Nephron progenitor cell (in vitro differentiated cells): Measurements from ENCODE around the gene TENT4B.

Experiments used
- DNase-seq: peaks from one replicate; pipeline ENCODE4 v3.0.0; 2021
- H3K27ac Mint-ChIP-seq: 2 replicates; pipeline ENCODE4 v1.8.0; 2021; ENCODE audit warnings: mild to moderate bottlenecking, moderate library complexity, mixed read lengths
- H3K27me3 Mint-ChIP-seq: 2 replicates; pipeline ENCODE4 v1.8.0; 2021; ENCODE audit warnings: mild to moderate bottlenecking, low read depth, mixed read lengths; ENCODE audit not compliant: poor library complexity
- H3K36me3 Mint-ChIP-seq: 2 replicates; pipeline ENCODE4 v1.8.0; 2021; ENCODE audit warnings: low read depth, mixed read lengths
- H3K4me1 Mint-ChIP-seq: 2 replicates; pipeline ENCODE4 v1.8.0; 2021; ENCODE audit warnings: mixed read lengths
- H3K4me3 Mint-ChIP-seq: 2 replicates; pipeline ENCODE4 v1.8.0; 2021; ENCODE audit warnings: mild to moderate bottlenecking, moderate library complexity, mixed read lengths
- H3K9me3 Mint-ChIP-seq: 2 replicates; pipeline ENCODE4 v1.8.0; 2021; ENCODE audit warnings: mild to moderate bottlenecking, moderate library complexity, mixed read lengths
- TF ChIP-seq, protein P1 (sequence below): fragments of 200-600 bp; sonication (generic); IDR thresholded peaks from 2 replicates; pipeline ENCODE4 v1.5.0; 2021; ENCODE audit warnings: antibody characterized with exemption

TENT4B gene

DNA sequence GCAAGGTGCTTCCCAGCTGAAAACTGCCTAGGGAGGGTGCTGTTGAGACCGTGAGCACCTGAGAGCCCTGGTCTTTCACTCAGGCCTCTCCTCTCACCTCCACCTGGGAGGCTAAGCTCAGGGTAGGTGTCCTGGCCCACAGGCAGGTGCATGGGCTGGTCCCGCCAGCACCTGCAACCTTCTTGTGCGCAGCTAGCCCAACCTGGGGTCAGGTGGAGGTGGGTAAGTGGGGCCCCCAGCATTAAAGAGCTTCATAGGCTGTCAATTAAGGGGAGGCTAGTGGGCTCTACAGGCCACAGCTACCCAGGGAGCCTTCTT is 122.0 kb downstream of the TENT4B start:
- H3K4me1 Mint-ChIP-seq = peaks cover 6% of the 10 kb centered on the region
- no peak overlapping the region for H3K27ac Mint-ChIP-seq
- no peak for DNase-seq
- peaks cover 5% of the 10 kb centered on the region for H3K36me3 Mint-ChIP-seq
- peaks cover 6% of the 10 kb centered on the region for H3K9me3 Mint-ChIP-seq
- H3K27me3 Mint-ChIP-seq = no peaks in the 10 kb centered on the region
- no peak overlapping the region for H3K4me3 Mint-ChIP-seq
- TF ChIP-seq, protein P1, sequence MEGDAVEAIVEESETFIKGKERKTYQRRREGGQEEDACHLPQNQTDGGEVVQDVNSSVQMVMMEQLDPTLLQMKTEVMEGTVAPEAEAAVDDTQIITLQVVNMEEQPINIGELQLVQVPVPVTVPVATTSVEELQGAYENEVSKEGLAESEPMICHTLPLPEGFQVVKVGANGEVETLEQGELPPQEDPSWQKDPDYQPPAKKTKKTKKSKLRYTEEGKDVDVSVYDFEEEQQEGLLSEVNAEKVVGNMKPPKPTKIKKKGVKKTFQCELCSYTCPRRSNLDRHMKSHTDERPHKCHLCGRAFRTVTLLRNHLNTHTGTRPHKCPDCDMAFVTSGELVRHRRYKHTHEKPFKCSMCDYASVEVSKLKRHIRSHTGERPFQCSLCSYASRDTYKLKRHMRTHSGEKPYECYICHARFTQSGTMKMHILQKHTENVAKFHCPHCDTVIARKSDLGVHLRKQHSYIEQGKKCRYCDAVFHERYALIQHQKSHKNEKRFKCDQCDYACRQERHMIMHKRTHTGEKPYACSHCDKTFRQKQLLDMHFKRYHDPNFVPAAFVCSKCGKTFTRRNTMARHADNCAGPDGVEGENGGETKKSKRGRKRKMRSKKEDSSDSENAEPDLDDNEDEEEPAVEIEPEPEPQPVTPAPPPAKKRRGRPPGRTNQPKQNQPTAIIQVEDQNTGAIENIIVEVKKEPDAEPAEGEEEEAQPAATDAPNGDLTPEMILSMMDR = no peak

DNA sequence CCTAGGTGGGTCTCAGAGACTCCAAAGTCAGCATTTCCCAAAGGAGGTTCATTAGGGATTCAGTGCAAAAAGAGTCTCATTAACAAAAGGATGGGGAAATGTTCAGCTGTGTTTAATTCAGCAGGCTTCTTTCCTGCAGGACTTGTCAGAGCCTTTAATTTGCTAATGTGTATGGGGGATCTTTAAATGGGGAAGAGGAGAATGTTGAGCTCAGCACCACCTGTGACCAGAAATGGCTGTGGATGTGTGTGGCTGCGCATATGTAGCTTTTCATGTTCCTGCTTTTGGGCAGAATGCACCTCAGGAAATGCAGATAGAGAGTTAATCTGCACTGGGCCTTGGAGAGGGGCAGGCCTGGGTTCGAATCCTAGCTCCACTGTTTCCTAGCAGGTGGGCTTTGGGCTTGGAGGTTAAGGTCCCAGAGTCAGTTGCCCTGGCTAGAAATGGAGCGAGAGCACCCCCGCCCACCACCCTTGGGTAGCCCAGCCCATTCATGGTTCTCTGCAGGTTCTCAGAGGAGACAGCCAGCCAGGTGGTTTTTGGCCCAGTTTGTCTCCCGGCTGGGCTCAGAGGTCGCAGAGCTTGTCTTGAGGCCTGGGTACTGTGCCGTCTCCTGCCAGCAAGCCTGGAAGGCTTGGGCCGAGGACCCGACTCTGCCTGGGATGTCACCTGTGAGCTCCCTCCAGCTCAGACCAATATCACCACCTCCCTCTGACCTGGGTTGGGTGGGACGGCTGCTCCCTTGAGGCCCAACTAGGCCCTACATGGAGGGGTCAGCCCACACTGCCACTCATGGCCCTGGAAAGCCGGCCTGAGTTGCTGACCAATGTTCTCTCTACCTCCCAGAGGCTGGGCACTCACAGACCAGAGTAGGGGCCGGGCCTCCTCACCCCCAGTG is 122.6 kb downstream of the TENT4B start:
- Mint-ChIP-seq H3K4me3 (no peak overlapping the region), H3K27me3 (peaks cover 4% of the 10 kb centered on the region), H3K4me1 (peaks cover 6% of the 10 kb centered on the region), H3K36me3 (peaks cover 5% of the 10 kb centered on the region), H3K9me3 (peaks cover 10% of the 10 kb centered on the region), H3K27ac (no peak overlapping the region)
- TF ChIP-seq, protein P1 = no peak
- DNase-seq = no peak

DNA sequence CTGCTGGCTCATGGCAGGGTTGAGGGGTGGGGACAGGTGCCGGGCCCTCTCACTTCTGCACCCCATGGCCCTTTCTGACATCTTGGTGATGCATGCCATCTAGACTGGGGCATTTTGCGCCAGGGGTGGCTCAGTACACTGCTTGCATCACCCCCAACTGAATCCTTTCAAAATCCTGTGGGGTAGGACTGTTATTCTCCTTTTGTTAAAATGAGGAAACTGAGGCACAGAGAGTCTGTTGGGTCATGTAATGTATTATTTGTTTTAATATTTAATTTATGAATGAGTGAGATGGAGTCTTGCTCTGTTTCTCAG is 123.2 kb downstream of the TENT4B start:
- peaks cover 6% of the 10 kb centered on the region for H3K4me1 Mint-ChIP-seq
- no peak overlapping the region for H3K27ac Mint-ChIP-seq
- peaks cover 5% of the 10 kb centered on the region for H3K36me3 Mint-ChIP-seq
- H3K27me3 Mint-ChIP-seq = peaks cover 4% of the 10 kb centered on the region
- peaks cover 10% of the 10 kb centered on the region for H3K9me3 Mint-ChIP-seq
- H3K4me3 Mint-ChIP-seq = no peak overlapping the region
- no peak for DNase-seq
- TF ChIP-seq, protein P1 = no peak

DNA sequence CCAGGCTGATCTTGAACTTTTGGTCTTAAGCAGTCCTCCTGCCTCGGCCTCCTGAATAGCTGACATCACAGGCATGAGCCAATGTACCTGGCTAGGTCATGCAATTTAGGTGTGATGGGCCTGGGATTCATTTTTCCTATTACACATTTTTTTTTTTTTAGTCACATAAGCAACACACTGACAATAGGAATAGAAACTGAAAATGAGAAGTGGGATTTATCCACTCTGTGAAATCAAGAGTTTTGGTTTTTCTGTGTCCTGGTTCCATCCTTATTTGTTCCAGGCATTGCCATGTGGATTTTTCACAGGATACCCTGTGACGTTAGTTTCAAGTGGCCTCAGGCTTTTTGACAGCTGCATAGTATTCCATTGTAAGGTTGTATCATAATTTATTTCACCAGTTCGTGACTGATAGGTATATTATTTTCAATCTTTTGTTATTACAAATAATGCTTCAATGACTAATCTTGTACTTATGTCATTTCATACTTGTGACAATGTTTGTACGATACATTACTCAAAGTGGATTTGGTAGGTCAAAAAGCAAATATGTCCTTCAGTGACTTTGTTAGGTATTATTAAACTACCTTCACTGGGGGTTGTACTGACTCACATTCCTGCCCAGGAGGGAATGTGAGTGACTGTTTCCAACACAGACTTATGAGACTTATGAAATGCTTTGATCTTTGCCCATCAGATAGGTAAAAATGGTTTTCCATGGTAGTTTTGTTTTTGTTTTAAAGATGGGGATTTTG is 123.9 kb downstream of the TENT4B start:
- Mint-ChIP-seq H3K36me3 (peaks cover 5% of the 10 kb centered on the region), H3K27ac (no peak overlapping the region), H3K4me1 (peaks cover 6% of the 10 kb centered on the region), H3K27me3 (peaks cover 4% of the 10 kb centered on the region), H3K4me3 (no peak overlapping the region), H3K9me3 (peaks cover 10% of the 10 kb centered on the region)
- TF ChIP-seq, protein P1 = no peak
- no peak for DNase-seq

DNA sequence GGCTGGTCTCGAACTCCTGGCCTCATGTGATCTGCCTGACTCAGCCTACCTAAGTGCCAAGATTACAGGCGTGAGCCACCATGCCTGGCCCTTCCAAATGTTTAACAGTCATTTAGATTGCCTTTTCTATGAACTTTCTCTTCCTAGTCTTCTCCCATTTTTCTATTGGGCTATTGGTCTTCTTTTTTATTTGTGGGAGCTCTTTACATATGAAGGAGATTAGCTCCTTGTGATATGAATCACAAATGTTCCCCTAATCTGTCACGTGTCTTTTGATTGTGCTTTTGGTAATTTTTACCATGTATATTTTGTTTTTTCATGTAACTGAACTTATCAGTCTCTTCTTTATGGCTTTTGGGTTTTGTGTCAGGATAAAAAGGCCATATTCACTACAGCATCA is 125.1 kb downstream of the TENT4B start:
- Mint-ChIP-seq H3K36me3 (peaks cover 5% of the 10 kb centered on the region), H3K4me1 (peaks cover 19% of the 10 kb centered on the region), H3K27me3 (peaks cover 4% of the 10 kb centered on the region), H3K4me3 (no peak overlapping the region), H3K27ac (no peak overlapping the region), H3K9me3 (peaks cover 10% of the 10 kb centered on the region)
- TF ChIP-seq, protein P1 = no peak
- no peak for DNase-seq

DNA sequence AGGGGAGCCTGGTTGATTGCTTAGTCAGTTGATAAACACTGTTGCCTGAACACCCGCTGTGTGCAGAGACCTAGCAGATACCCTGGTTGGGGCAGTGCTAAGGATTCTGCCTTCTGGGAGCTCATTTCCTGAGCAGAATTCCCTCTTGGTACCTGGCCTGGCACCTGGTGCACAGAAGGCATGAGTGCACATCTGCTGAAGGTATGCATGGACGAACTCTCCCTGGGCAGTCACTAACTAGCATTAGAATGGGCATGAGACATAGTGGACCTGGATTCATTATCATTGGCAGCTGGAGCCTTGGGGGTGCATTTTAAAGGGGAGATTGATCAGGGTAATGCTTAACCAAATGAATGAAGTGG is 126.4 kb downstream of the TENT4B start:
- H3K4me3 Mint-ChIP-seq = no peak overlapping the region
- peaks cover 4% of the 10 kb centered on the region for H3K27me3 Mint-ChIP-seq
- DNase-seq = no peak
- H3K36me3 Mint-ChIP-seq = peaks cover 5% of the 10 kb centered on the region
- no peak overlapping the region for H3K27ac Mint-ChIP-seq
- H3K9me3 Mint-ChIP-seq = peaks cover 10% of the 10 kb centered on the region
- H3K4me1 Mint-ChIP-seq = peaks cover 18% of the 10 kb centered on the region
- TF ChIP-seq, protein P1 = no peak
